Measurements from ENCODE around the gene AIFM3.

DNA sequence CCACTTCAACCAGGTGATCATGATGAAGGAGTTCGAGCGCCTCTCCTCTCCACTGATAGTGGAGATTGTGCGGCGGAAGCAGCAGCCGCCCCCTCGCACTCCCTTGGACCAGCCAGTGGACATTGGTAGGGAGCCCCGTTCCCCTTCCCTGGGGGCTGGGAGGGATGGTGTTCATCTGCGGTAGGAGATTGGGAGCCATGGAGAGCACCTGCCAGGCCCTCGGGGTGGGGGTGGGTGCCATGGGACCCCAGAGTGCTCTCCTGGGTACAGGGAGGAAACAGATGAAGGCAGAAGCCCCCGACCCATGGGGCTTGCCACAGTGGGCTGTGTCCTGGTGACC lies 27.8 kb downstream of the AIFM3 start:
- no peak for TF ChIP-seq POLR2AphosphoS5 (IDR thresholded peaks at IDR 0.05; ENCODE audit: borderline replicate concordance, low read depth, low read length)
- TF ChIP-seq EZH2 (IDR thresholded peaks at IDR 0.05): no peak
- no peak for TF ChIP-seq FOXP2 (optimal IDR thresholded peaks at IDR 0.05; ENCODE audit: control extremely low read depth, extremely low read length, insufficient read depth)
